ENCODE data around the gene CLIC1. TPM values are rescaled to one million over a fixed set of nuclear protein-coding genes. Genes with fewer than 3 reads are reported as not detected.

CLIC1 gene
- total and polyA plus RNA-seq, 10 of the 15 experiments (the other 5 are each of a cell fraction or from before 2014, with no cell fraction given): 446 to 1,266 (median 636) TPM

GRCh38 chr6:31744422-31744821, 8.1 kb upstream of the CLIC1 start:
- H2AFZ ChIP-seq (ENCODE audit: control insufficient read depth, low read depth, low read length): no peak overlapping the region
- no peak overlapping the region for H3K27ac ChIP-seq (ENCODE audit: control insufficient read depth, insufficient read depth)
- in situ Hi-C loops (cut with MboI) (no loop called here), intact Hi-C loops (cut with micrococcal nuclease; ENCODE audit: unreplicated experiment) (no loop called here)
- no peak for FAIRE-seq
- peaks cover 3% of the 10 kb centered on the region; the same call in 1 of the 2 replicates for H3K4me1 ChIP-seq (ENCODE audit: control insufficient read depth, insufficient read depth, low read length)
- DNase-seq (ENCODE audit: low read depth, low spot score): no peak
- H3K9me3 ChIP-seq (replicated peaks; ENCODE audit: control insufficient read depth, insufficient read depth, low read length): no peaks in the 10 kb centered on the region
- no TSS peak for BruUV-seq (replicated peaks)
- 78% methylated on average over 1 of the region's 1 CpG for WGBS (ENCODE audit: insufficient coverage, insufficient replicate concordance, low lambda C conversion rate, missing lambda C conversion rate)
- ChIA-PET CTCF (no interaction called here), RAD21 (ENCODE audit: unreplicated experiment) (no interaction called here), SMC1A (ENCODE audit: uncharacterized antibody, unreplicated experiment) (interaction anchor here (1.1 kb wide), 1 partner anchor 14 kb away, joined by 3 read pairs; no protein-coding TSS in a partner anchor), POLR2A (interaction anchor here (0.6 kb wide), 1 partner anchor 138 kb away, joined by 5 read pairs; no protein-coding TSS in a partner anchor)
- H4K20me1 ChIP-seq (ENCODE audit: control insufficient read depth, insufficient read depth): no peaks in the 10 kb centered on the region
- no peak overlapping the region for H3K9ac ChIP-seq (ENCODE audit: control insufficient read depth, insufficient read depth, low read length)
- H3K36me3 ChIP-seq (ENCODE audit: control insufficient read depth in 2 of 2, insufficient read depth in 2 of 2, low read length in 1 of 2): peaks cover 1 to 7% of the 10 kb centered on the region in 2 experiments; a peak in 2 of 4 replicates
- TF ChIP-seq E2F4 (IDR thresholded peaks at IDR 0.05; ENCODE audit: low read depth, low read length) (no peak), NFXL1 (IDR thresholded peaks at IDR 0.05; ENCODE audit: borderline replicate concordance) (no peak), RB1 (IDR thresholded peaks at IDR 0.05; ENCODE audit: borderline replicate concordance) (no peak), PML (IDR thresholded peaks at IDR 0.05; ENCODE audit: low read length) (no peak), SREBF2 (IDR thresholded peaks at IDR 0.05; ENCODE audit: low read length) (no peak), DPF2 (IDR thresholded peaks at IDR 0.05) (no peak), POLR2AphosphoS5 (IDR thresholded peaks at IDR 0.05; ENCODE audit: low read length) (no peak), CBFB (IDR thresholded peaks at IDR 0.05; ENCODE audit: low read depth) (no peak), SP1 (IDR thresholded peaks at IDR 0.05; ENCODE audit: low read depth, low read length) (no peak), CREB1 (IDR thresholded peaks at IDR 0.05; ENCODE audit: low read depth) (no peak)
- H3K79me2 ChIP-seq (ENCODE audit: control insufficient read depth, insufficient read depth, low read length): peaks cover 11% of the 10 kb centered on the region
- no peak for ATAC-seq
- H3K27me3 ChIP-seq (replicated peaks in 1 of 2; ENCODE audit: control insufficient read depth in 2 of 2, insufficient read depth in 2 of 2, low read length in 1 of 2): no peaks in the 10 kb centered on the region
- no peak overlapping the region for H3K4me3 ChIP-seq
- H3K4me2 ChIP-seq (ENCODE audit: control insufficient read depth, insufficient read depth): no peak overlapping the region

Measured in GM12878 (cell line).